ENCODE data around the gene SCG2.

Gene SCG2

DNA sequence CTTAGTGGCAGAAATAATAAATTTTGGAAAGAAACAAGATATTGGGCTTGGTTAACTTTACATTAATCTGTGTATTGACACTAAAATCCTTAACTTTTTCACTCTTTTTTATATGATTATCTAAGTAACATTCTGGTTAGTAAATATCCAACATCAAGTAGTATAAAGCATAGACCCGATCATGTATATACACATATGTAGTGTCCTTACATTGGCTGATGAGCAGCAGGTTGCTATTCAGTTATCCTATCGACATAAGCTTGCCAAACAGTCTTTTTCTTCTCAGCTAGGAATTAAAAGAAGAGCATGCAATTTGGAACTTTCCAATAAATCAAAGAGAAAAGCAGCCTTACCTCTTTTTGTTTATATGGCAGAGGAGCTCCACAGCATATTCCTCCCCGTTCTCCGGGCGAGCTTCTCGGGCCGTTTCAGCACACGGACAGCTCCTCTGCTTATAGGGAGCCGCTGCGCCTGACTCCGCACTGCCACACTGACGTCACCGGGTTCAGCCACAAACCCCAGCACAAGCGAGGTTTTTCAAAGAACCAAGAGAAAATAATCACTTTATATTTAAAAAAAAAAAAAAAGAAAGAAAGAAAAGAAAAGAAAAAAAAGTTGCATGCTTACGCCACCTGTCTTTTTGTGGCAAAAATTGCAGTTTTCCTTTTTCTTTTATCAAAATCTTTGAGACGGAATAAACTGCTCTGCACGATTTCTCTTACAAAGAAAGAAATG is at the start of gene SCG2 (continued):
- TF ChIP-seq, protein P1, sequence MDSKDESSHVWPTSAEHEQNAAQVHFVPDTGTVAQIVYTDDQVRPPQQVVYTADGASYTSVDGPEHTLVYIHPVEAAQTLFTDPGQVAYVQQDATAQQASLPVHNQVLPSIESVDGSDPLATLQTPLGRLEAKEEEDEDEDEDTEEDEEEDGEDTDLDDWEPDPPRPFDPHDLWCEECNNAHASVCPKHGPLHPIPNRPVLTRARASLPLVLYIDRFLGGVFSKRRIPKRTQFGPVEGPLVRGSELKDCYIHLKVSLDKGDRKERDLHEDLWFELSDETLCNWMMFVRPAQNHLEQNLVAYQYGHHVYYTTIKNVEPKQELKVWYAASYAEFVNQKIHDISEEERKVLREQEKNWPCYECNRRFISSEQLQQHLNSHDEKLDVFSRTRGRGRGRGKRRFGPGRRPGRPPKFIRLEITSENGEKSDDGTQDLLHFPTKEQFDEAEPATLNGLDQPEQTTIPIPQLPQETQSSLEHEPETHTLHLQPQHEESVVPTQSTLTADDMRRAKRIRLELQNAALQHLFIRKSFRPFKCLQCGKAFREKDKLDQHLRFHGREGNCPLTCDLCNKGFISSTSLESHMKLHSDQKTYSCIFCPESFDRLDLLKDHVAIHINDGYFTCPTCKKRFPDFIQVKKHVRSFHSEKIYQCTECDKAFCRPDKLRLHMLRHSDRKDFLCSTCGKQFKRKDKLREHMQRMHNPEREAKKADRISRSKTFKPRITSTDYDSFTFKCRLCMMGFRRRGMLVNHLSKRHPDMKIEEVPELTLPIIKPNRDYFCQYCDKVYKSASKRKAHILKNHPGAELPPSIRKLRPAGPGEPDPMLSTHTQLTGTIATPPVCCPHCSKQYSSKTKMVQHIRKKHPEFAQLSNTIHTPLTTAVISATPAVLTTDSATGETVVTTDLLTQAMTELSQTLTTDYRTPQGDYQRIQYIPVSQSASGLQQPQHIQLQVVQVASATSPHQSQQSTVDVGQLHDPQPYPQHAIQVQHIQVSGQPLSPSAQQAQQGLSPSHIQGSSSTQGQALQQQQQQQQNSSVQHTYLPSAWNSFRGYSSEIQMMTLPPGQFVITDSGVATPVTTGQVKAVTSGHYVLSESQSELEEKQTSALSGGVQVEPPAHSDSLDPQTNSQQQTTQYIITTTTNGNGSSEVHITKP (tag by site-specific recombination; IDR thresholded peaks at IDR 0.05): peak; percentile 68
- TF ChIP-seq ZNF629 (tag by site-specific recombination; IDR thresholded peaks at IDR 0.05) (peak; percentile 70), ZNF529 (tag by site-specific recombination; IDR thresholded peaks at IDR 0.05; ENCODE audit: insufficient replicate concordance) (no peak), ZNF140 (tag by site-specific recombination; IDR thresholded peaks at IDR 0.05) (no peak), GFI1B (tag by site-specific recombination; IDR thresholded peaks at IDR 0.05) (no peak), SP3 (tag by site-specific recombination; IDR thresholded peaks at IDR 0.05) (no peak), EGR2 (tag by site-specific recombination; IDR thresholded peaks at IDR 0.05; ENCODE audit: low read depth) (no peak), ZIC2 (tag by site-specific recombination; IDR thresholded peaks at IDR 0.05) (no peak)
- TF ChIP-seq, protein P2, sequence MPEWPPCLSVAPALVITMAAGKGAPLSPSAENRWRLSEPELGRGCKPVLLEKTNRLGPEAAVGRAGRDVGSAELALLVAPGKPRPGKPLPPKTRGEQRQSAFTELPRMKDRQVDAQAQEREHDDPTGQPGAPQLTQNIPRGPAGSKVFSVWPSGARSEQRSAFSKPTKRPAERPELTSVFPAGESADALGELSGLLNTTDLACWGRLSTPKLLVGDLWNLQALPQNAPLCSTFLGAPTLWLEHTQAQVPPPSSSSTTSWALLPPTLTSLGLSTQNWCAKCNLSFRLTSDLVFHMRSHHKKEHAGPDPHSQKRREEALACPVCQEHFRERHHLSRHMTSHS (tag by site-specific recombination; IDR thresholded peaks at IDR 0.05): no peak

DNA sequence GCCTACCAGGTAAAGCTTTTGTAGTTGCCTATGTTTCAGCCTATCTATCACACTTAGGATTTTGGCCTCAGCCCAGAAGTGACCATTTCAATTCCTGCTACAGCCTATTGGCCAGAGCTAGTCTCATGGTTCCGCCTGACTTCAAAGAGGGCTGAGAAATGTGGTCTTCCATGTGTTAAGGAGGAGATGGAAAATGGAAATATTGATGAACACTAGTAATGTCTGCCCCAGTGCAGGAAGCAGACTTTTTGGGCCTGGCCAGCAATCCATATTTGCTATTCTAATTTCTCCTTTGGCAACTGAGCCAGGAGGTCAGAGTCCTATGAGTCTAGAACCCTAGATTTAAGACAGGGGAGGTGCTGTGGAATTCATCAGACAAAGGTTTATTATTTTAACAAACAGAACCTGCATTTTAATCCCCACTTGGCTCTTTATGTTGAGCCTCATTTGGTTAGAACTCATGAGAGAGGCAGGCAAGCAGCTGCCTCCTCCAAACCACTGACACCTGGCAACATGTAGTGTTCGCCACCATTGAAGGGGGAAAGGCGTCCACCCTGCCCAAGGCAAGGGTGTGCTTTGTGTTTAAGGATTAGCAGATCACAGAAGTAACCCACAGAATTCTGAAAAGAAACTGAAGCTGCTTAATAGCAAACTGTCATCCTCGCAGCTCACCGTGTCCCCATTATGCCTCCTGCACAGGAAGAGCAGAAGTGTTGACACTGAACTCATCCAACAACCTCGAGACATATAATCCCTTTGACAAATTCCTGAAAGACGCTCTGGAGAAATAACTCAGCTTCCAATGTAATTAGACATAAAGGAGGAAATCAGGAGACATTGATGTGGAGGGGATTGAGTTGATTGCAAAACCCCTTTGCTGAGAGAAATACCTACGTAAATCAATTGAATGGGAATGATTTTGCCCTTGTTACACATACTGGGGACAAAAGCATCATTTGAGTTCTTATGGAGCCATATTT is 47.7 kb upstream of the SCG2 start:
- H3K9me3 ChIP-seq (ENCODE audit: control insufficient read depth, insufficient read depth, low read depth, low read length): no peaks in the 10 kb centered on the region
- CTCF ChIA-PET: interaction anchor here (0.6 kb wide), 1 partner anchor 55 kb away, joined by 3 read pairs; no protein-coding TSS in a partner anchor
- no peaks in the 10 kb centered on the region for H3K4me1 ChIP-seq (ENCODE audit: control insufficient read depth, insufficient read depth, low read length)
- no peaks in the 10 kb centered on the region for H3K36me3 ChIP-seq (ENCODE audit: control insufficient read depth in 2 of 2, insufficient read depth in 1 of 2, low read length in 2 of 2)
- H3K4me3 ChIP-seq (ENCODE audit: low read depth, low read length): no peak overlapping the region
- POLR2A ChIA-PET: no interaction called here
- no peak overlapping the region for H3K27ac ChIP-seq (ENCODE audit: extremely low read depth, low read depth, low read length)
- TF ChIP-seq FEZF1 (tag by site-specific recombination; IDR thresholded peaks at IDR 0.05): no peak
- TF ChIP-seq, protein P3, sequence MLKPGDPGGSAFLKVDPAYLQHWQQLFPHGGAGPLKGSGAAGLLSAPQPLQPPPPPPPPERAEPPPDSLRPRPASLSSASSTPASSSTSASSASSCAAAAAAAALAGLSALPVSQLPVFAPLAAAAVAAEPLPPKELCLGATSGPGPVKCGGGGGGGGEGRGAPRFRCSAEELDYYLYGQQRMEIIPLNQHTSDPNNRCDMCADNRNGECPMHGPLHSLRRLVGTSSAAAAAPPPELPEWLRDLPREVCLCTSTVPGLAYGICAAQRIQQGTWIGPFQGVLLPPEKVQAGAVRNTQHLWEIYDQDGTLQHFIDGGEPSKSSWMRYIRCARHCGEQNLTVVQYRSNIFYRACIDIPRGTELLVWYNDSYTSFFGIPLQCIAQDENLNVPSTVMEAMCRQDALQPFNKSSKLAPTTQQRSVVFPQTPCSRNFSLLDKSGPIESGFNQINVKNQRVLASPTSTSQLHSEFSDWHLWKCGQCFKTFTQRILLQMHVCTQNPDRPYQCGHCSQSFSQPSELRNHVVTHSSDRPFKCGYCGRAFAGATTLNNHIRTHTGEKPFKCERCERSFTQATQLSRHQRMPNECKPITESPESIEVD (tag by site-specific recombination; IDR thresholded peaks at IDR 0.05): no peak
- TF ChIP-seq ZNF707 (tag by site-specific recombination; IDR thresholded peaks at IDR 0.05): no peak
- TF ChIP-seq ZNF112 (tag by site-specific recombination; IDR thresholded peaks at IDR 0.05): no peak
- no peak for TF ChIP-seq ZNF341 (tag by site-specific recombination; IDR thresholded peaks at IDR 0.05; ENCODE audit: low read depth)
- no peak for TF ChIP-seq ZNF155 (tag by site-specific recombination; IDR thresholded peaks at IDR 0.05)
- TF ChIP-seq, protein P4, sequence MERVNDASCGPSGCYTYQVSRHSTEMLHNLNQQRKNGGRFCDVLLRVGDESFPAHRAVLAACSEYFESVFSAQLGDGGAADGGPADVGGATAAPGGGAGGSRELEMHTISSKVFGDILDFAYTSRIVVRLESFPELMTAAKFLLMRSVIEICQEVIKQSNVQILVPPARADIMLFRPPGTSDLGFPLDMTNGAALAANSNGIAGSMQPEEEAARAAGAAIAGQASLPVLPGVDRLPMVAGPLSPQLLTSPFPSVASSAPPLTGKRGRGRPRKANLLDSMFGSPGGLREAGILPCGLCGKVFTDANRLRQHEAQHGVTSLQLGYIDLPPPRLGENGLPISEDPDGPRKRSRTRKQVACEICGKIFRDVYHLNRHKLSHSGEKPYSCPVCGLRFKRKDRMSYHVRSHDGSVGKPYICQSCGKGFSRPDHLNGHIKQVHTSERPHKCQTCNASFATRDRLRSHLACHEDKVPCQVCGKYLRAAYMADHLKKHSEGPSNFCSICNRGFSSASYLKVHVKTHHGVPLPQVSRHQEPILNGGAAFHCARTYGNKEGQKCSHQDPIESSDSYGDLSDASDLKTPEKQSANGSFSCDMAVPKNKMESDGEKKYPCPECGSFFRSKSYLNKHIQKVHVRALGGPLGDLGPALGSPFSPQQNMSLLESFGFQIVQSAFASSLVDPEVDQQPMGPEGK (tag by site-specific recombination; IDR thresholded peaks at IDR 0.05): no peak
- TF ChIP-seq, protein P5, sequence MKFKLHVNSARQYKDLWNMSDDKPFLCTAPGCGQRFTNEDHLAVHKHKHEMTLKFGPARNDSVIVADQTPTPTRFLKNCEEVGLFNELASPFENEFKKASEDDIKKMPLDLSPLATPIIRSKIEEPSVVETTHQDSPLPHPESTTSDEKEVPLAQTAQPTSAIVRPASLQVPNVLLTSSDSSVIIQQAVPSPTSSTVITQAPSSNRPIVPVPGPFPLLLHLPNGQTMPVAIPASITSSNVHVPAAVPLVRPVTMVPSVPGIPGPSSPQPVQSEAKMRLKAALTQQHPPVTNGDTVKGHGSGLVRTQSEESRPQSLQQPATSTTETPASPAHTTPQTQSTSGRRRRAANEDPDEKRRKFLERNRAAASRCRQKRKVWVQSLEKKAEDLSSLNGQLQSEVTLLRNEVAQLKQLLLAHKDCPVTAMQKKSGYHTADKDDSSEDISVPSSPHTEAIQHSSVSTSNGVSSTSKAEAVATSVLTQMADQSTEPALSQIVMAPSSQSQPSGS (tag by site-specific recombination; IDR thresholded peaks at IDR 0.05; ENCODE audit: low read depth): no peak
- TF ChIP-seq ZSCAN16 (tag by site-specific recombination; IDR thresholded peaks at IDR 0.05): no peak
- no peak for TF ChIP-seq ZNF561 (tag by site-specific recombination; IDR thresholded peaks at IDR 0.05; ENCODE audit: borderline replicate concordance)
- TF ChIP-seq HOXA7 (CRISPR knock-in tag; IDR thresholded peaks at IDR 0.05; ENCODE audit: borderline replicate concordance): no peak
- TF ChIP-seq ZNF626 (tag by site-specific recombination; IDR thresholded peaks at IDR 0.05): no peak
- no peak for TF ChIP-seq ZNF19 (tag by site-specific recombination; IDR thresholded peaks at IDR 0.05; ENCODE audit: low read depth)
- TF ChIP-seq BCL11B (tag by site-specific recombination; IDR thresholded peaks at IDR 0.05; ENCODE audit: low read depth): no peak
- TF ChIP-seq HOXD13 (CRISPR knock-in tag; IDR thresholded peaks at IDR 0.05; ENCODE audit: borderline replicate concordance): no peak
- TF ChIP-seq KLF8 (tag by site-specific recombination; IDR thresholded peaks at IDR 0.05): no peak

Data from HEK293 (cell line).